ENCODE data around the gene ANKRA2.

GRCh38 chr5:73528248-73528647 is 37.2 kb downstream of the ANKRA2 start:
- TF ChIP-seq, protein P1, sequence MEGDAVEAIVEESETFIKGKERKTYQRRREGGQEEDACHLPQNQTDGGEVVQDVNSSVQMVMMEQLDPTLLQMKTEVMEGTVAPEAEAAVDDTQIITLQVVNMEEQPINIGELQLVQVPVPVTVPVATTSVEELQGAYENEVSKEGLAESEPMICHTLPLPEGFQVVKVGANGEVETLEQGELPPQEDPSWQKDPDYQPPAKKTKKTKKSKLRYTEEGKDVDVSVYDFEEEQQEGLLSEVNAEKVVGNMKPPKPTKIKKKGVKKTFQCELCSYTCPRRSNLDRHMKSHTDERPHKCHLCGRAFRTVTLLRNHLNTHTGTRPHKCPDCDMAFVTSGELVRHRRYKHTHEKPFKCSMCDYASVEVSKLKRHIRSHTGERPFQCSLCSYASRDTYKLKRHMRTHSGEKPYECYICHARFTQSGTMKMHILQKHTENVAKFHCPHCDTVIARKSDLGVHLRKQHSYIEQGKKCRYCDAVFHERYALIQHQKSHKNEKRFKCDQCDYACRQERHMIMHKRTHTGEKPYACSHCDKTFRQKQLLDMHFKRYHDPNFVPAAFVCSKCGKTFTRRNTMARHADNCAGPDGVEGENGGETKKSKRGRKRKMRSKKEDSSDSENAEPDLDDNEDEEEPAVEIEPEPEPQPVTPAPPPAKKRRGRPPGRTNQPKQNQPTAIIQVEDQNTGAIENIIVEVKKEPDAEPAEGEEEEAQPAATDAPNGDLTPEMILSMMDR (IDR thresholded peaks at IDR 0.05) = no peak
- TF ChIP-seq POLR2A (IDR thresholded peaks at IDR 0.05) = no peak

Data from Peyer's patch (tissue), 4 donors.